Keratinocyte (primary cell): ENCODE results near the gene TTC28. TPM values are rescaled to one million over a fixed set of nuclear protein-coding genes. Genes with fewer than 3 reads are reported as not detected.

Experiments
- DNase-seq: peaks from one replicate; pipeline ENCODE4 v3.0.0-alpha.2; 2011; ENCODE audit warnings: low read depth, missing footprints, low spot score
- FAIRE-seq: peaks from 2 replicates; lab custom pipeline; 2011; peaks lifted over from hg19 to GRCh38; lab: Jason Lieb, UNC
- H2AFZ ChIP-seq: 2 replicates; pipeline ENCODE4 v1.6.0; 2012; ENCODE audit warnings: low read length, control low read depth, inconsistent platforms; ENCODE audit not compliant: control insufficient read depth
- H3K27ac ChIP-seq: 2 replicates; pipeline ENCODE4 v1.5.1; 2011; ENCODE audit warnings: low read length; ENCODE audit not compliant: control insufficient read depth, insufficient read depth
- H3K27me3 ChIP-seq: 3 replicates; pipeline ENCODE4 v1.6.0; 2011; ENCODE audit warnings: low read length; ENCODE audit not compliant: control insufficient read depth, insufficient read depth; ENCODE audit errors: extremely low read depth
- H3K36me3 ChIP-seq, 2 experiments: 2 replicates in 1 of 2; 3 replicates in 1 of 2; pipeline ENCODE4 v1.5.1; 2011; ENCODE audit warnings: low read length in 2 of 2, mild to moderate bottlenecking in 1 of 2; ENCODE audit not compliant: control insufficient read depth in 2 of 2, insufficient read depth in 2 of 2; ENCODE audit errors: extremely low read depth in 1 of 2
- H3K4me1 ChIP-seq: 3 replicates; pipeline ENCODE4 v1.5.1; 2011; ENCODE audit warnings: low read length; ENCODE audit not compliant: control insufficient read depth, insufficient read depth; ENCODE audit errors: extremely low read depth
- H3K4me2 ChIP-seq: 3 replicates; pipeline ENCODE4 v1.6.0; 2011; ENCODE audit warnings: low read depth, low read length; ENCODE audit not compliant: control insufficient read depth, insufficient read depth; ENCODE audit errors: extremely low read depth
- H3K4me3 ChIP-seq, 3 experiments: fragments of 200-600 bp in 1 of 3; sonication (generic) in 1 of 3; 2 replicates in 2 of 3; 3 replicates in 1 of 3; pipeline ENCODE4 v1.5.1; 2011 to 2016; ENCODE audit warnings: low read length in 3 of 3, mild to moderate bottlenecking in 3 of 3, control low read depth in 2 of 3, inconsistent platforms in 1 of 3, low read depth in 1 of 3, mixed read lengths in 1 of 3, mixed run types in 1 of 3, moderate library complexity in 1 of 3; ENCODE audit not compliant: control insufficient read depth in 2 of 3, insufficient read depth in 2 of 3; ENCODE audit errors: extremely low read depth in 1 of 3
- H3K79me2 ChIP-seq: 2 replicates; pipeline ENCODE4 v1.6.0; 2012; ENCODE audit warnings: low read length; ENCODE audit not compliant: control insufficient read depth, insufficient read depth
- H3K9ac ChIP-seq: 3 replicates; pipeline ENCODE4 v1.6.0; 2011; ENCODE audit warnings: low read length; ENCODE audit not compliant: control insufficient read depth, insufficient read depth; ENCODE audit errors: extremely low read depth
- H3K9me1 ChIP-seq: 3 replicates; pipeline ENCODE4 v1.6.0; 2011; ENCODE audit warnings: low read length; ENCODE audit not compliant: control insufficient read depth, insufficient read depth; ENCODE audit errors: extremely low read depth
- H3K9me3 ChIP-seq: 2 replicates; pipeline ENCODE4 v1.5.1; 2012; ENCODE audit warnings: low read depth, low read length; ENCODE audit not compliant: control insufficient read depth
- H4K20me1 ChIP-seq: 3 replicates; pipeline ENCODE4 v1.6.0; 2011; ENCODE audit warnings: low read length; ENCODE audit not compliant: control insufficient read depth, insufficient read depth; ENCODE audit errors: extremely low read depth
- CTCF ChIP-seq, 3 experiments: IDR thresholded peaks in 1 of 3; conservative IDR thresholded peaks in 1 of 3; optimal IDR thresholded peaks in 1 of 3; 2 replicates in 2 of 3; 3 replicates in 1 of 3; pipeline versions ENCODE3 to v1.5.1; 2011; ENCODE audit warnings: low read length in 3 of 3, mild to moderate bottlenecking in 3 of 3, moderate library complexity in 2 of 3, control low read depth in 1 of 3, inconsistent platforms in 1 of 3; ENCODE audit not compliant: insufficient read depth in 2 of 3; ENCODE audit errors: extremely low read depth in 1 of 3
- EZH2 ChIP-seq: IDR thresholded peaks from one replicate; pipeline ENCODE4 v1.6.1; 2012; ENCODE audit warnings: inconsistent platforms, mild to moderate bottlenecking, low read length, moderate library complexity
- dilution Hi-C: fragments of 300-500 bp; cut with MboI; formaldehyde crosslinking; loops from one replicate; pipeline ENCODE4 v1.7.0; 2020; ENCODE audit warnings: low sequenced_read_pairs; ENCODE audit not compliant: extremely low pct_ligation_motif_present
- polyA plus RNA-seq, 5 experiments: library from polyadenylated mRNA; depleted of rRNA in 3 of 5; stranded (reverse) in 3 of 5; stranded (forward) in 1 of 5; unstranded in 1 of 5; fragments of >200 nt; gene quantifications; 1 replicate in 1 of 5; 2 replicates in 3 of 5; 3 replicates in 1 of 5; pipeline versions ENCODE4 v1.2.1 to v1.2.3, GENCODE V29; 2011 to 2012; ENCODE audit warnings: missing spikeins in 2 of 5, low read depth in 1 of 5, low replicate concordance in 1 of 5

The TTC28 gene
- polyA plus RNA-seq, 1 donor (not counting 4 experiments of a cell fraction or from before 2014, with no cell fraction given), result 0.66 TPM

GRCh38 chr22:28351476-28351875 is 328.2 kb downstream of the TTC28 start:
- TF ChIP-seq CTCF (optimal IDR thresholded peaks at IDR 0.05 in 1 of 3, IDR thresholded peaks at IDR 0.05 in 1 of 3, conservative IDR thresholded peaks at IDR 0.05 in 1 of 3; ENCODE audit: extremely low read depth in 1 of 3, insufficient read depth in 2 of 3, low read length in 3 of 3), result no peak
- no peak for TF ChIP-seq EZH2
- no peak for DNase-seq
- Histone ChIP-seq H2AFZ (no peak overlapping the region), H3K9ac (no peak overlapping the region), H3K27ac (no peak overlapping the region), H3K9me3 (no peaks in the 10 kb centered on the region), H3K9me1 (no peaks in the 10 kb centered on the region), H3K36me3 (no peaks in the 10 kb centered on the region), H4K20me1 (no peaks in the 10 kb centered on the region), H3K4me1 (no peaks in the 10 kb centered on the region), H3K4me2 (no peak overlapping the region), H3K79me2 (no peaks in the 10 kb centered on the region), H3K27me3 (no peaks in the 10 kb centered on the region), H3K4me3 (no peak overlapping the region)
- dilution Hi-C loops, result no loop called here
- FAIRE-seq, result no peak

- Histone ChIP-seq H3K4me3 (no peak overlapping the region), H3K79me2 (no peaks in the 10 kb centered on the region), H3K9ac (no peak overlapping the region), H2AFZ (no peak overlapping the region), H3K9me1 (no peaks in the 10 kb centered on the region), H3K9me3 (no peaks in the 10 kb centered on the region), H3K4me1 (peaks cover 15% of the 10 kb centered on the region), H3K36me3 (no peaks in the 10 kb centered on the region), H4K20me1 (no peaks in the 10 kb centered on the region), H3K27ac (no peak overlapping the region), H3K4me2 (no peak overlapping the region), H3K27me3 (no peaks in the 10 kb centered on the region)
- DNase-seq, result no peak
- peak; percentile 17 for FAIRE-seq
- TF ChIP-seq EZH2 (no peak), CTCF (optimal IDR thresholded peaks at IDR 0.05 in 1 of 3, IDR thresholded peaks at IDR 0.05 in 1 of 3, conservative IDR thresholded peaks at IDR 0.05 in 1 of 3; ENCODE audit: extremely low read depth in 1 of 3, insufficient read depth in 2 of 3, low read length in 3 of 3) (no peak)
- dilution Hi-C loops, result no loop called here
Measured at GRCh38 chr22:28348613-28349609, 330.7 kb downstream of the TTC28 start.
